Suprapubic skin (tissue), 4 donors: Measurements from ENCODE around the gene CEMIP2. TPM values are rescaled to one million over a fixed set of nuclear protein-coding genes. Genes with fewer than 3 reads are reported as not detected.

Experiments used
- DNase-seq, 2 donors: peaks; one replicate each; pipeline ENCODE4 v3.0.0-alpha.2; 2019; ENCODE audit warnings: low spot score in 2 of 2
- H3K27ac ChIP-seq: fragments of 200-600 bp; sonication (generic); one replicate; pipeline ENCODE4 v1.5.1; 2019
- H3K27me3 ChIP-seq: fragments of 200-600 bp; sonication (generic); one replicate; pipeline ENCODE4 v1.5.1; 2019
- H3K36me3 ChIP-seq: fragments of 200-600 bp; sonication (generic); one replicate; pipeline ENCODE4 v1.5.1; 2019
- H3K4me1 ChIP-seq: fragments of 200-600 bp; sonication (generic); one replicate; pipeline ENCODE4 v1.5.1; 2019
- H3K4me3 ChIP-seq: fragments of 200-600 bp; sonication (generic); one replicate; pipeline ENCODE4 v1.5.1; 2019; ENCODE audit warnings: mild to moderate bottlenecking
- H3K9me3 ChIP-seq: fragments of 200-600 bp; sonication (generic); one replicate; pipeline ENCODE4 v1.5.1; 2019
- CTCF ChIP-seq, 2 donors: fragments of 200-600 bp in 1 of 2; fragments of 450-650 bp in 1 of 2; sonication (generic) in 1 of 2; IDR thresholded peaks; one replicate each; pipeline ENCODE4 v1.5.1; 2016 to 2019; ENCODE audit warnings: antibody characterized with exemption in 2 of 2, mild to moderate bottlenecking in 1 of 2, moderate library complexity in 1 of 2
- EP300 ChIP-seq: sonication (generic); formaldehyde crosslinking; IDR thresholded peaks from one replicate; pipeline ENCODE4 v1.6.1; 2017; ENCODE audit warnings: antibody characterized with exemption
- POLR2A ChIP-seq, 2 donors: fragments of 450-650 bp; IDR thresholded peaks; one replicate each; pipeline ENCODE4 v1.6.1; 2017; ENCODE audit warnings: antibody characterized with exemption in 2 of 2, mild to moderate bottlenecking in 2 of 2, moderate library complexity in 2 of 2
- POLR2AphosphoS5 ChIP-seq, 3 donors: sonication (generic); formaldehyde crosslinking; IDR thresholded peaks; one replicate each; pipeline ENCODE4 v1.6.1; 2017; ENCODE audit warnings: antibody characterized with exemption in 3 of 3
- WGBS: methylation state at CpG from one replicate; pipeline ENCODE4 v1.1.5; 2018; 5-methylcytosine and 5-hydroxymethylcytosine counted together
- total RNA-seq, 4 donors: library from RNA; depleted of rRNA; stranded (reverse); fragments of >200 nt; gene quantifications; one replicate each; pipeline ENCODE4 v1.1.0, GENCODE V29; 2016

The CEMIP2 gene
- total RNA-seq, 4 donors from 2014 or later: 48.9 to 76.2 (median 66.1) TPM

DNA sequence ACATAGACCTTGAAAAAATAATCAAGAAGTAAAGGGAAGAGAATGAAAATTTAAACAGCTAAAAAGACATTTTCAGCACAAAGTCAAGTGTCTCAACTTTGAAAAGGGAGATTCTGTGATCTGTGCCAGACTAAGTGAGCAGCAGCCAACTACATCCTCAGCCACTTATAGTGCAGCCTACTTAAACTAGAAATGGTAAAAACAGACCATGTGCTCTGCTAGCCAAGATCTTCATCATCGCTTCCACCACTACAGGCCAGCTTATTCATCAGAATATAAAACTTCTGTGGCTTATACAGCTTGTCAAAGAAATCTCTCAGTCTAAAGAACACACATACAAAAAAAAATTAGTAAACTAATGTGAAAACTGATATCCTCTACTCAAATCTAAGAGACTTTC is 63.5 kb downstream of the CEMIP2 start:
- WGBS: 45% methylated on average over 1 of the region's 1 CpG
- DNase-seq: no peak
- no peak overlapping the region for H3K4me3 ChIP-seq
- H3K27ac ChIP-seq: no peak overlapping the region
- peaks cover 46% of the 10 kb centered on the region for H3K36me3 ChIP-seq
- no peaks in the 10 kb centered on the region for H3K9me3 ChIP-seq
- TF ChIP-seq POLR2A (IDR thresholded peaks at IDR 0.05): no peak
- TF ChIP-seq EP300: no peak
- no peak for TF ChIP-seq POLR2AphosphoS5 (IDR thresholded peaks at IDR 0.05)
- TF ChIP-seq CTCF (IDR thresholded peaks at IDR 0.05): no peak
- H3K4me1 ChIP-seq: peaks cover 14% of the 10 kb centered on the region
- no peaks in the 10 kb centered on the region for H3K27me3 ChIP-seq

GRCh38 chr9:71703172-71703872 is 65.0 kb downstream of the CEMIP2 start:
- DNase-seq: no peak
- Histone ChIP-seq H3K36me3 (peaks cover 47% of the 10 kb centered on the region), H3K27ac (no peak overlapping the region), H3K27me3 (no peaks in the 10 kb centered on the region), H3K9me3 (no peaks in the 10 kb centered on the region), H3K4me1 (peaks cover 13% of the 10 kb centered on the region), H3K4me3 (no peak overlapping the region)
- TF ChIP-seq EP300 (no peak), POLR2AphosphoS5 (IDR thresholded peaks at IDR 0.05) (no peak), POLR2A (IDR thresholded peaks at IDR 0.05) (no peak), CTCF (IDR thresholded peaks at IDR 0.05) (no peak)
- WGBS: 62% methylated on average over 6 of the region's 6 CpGs

DNA sequence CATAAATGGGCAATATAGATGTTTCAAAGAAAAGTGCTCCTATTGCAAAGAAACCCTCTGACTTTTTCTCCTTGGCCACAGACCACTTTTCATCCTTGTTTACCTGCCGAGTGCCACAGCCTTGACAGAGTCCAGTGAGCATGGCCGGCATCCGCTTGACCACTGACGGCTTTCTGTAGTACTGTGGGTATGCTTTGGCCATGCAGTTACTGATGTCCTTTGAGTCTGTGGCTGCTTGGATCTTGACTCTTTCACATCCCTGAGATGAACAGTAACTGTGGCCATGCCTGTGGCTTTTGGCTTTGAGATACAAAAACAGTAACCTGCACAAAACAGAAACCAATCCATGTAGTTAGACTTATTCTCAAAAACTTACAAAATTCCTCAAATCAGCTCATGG is 70.4 kb downstream of the CEMIP2 start:
- H3K36me3 ChIP-seq: peaks cover 60% of the 10 kb centered on the region

DNA sequence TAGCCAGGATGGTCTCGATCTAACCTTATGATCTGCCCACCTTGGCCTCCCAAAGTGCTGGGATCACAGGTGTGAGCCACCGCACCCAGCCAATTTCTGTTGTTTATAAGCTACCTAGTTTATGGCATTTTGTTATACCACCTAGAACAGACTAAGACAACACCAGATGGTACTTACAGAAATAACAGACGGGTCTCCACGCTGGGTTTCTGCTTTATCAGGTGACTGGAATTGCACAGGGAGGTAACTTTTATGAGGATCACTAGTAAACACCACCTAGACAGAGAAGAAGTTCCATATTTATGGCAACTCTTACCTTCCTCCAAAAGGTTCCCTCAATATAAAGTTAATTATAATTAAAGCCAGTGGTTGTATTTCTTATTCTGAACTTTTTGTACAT is 74.0 kb downstream of the CEMIP2 start:
- H3K27ac ChIP-seq: no peak overlapping the region
- no peaks in the 10 kb centered on the region for H3K9me3 ChIP-seq
- DNase-seq: no peak
- 97% methylated on average over 4 of the region's 4 CpGs for WGBS
- no peaks in the 10 kb centered on the region for H3K27me3 ChIP-seq
- H3K36me3 ChIP-seq: peaks cover 47% of the 10 kb centered on the region
- H3K4me1 ChIP-seq: peaks cover 8% of the 10 kb centered on the region
- TF ChIP-seq POLR2AphosphoS5 (IDR thresholded peaks at IDR 0.05) (no peak), POLR2A (IDR thresholded peaks at IDR 0.05) (no peak), CTCF (IDR thresholded peaks at IDR 0.05) (no peak), EP300 (no peak)
- H3K4me3 ChIP-seq: no peak overlapping the region

More for the DNA sequence above, 70.4 kb downstream of the CEMIP2 start:
- Histone ChIP-seq H3K9me3 (no peaks in the 10 kb centered on the region), H3K27me3 (no peaks in the 10 kb centered on the region), H3K27ac (no peak overlapping the region), H3K4me1 (no peaks in the 10 kb centered on the region), H3K4me3 (no peak overlapping the region)
- no peak for TF ChIP-seq POLR2AphosphoS5 (IDR thresholded peaks at IDR 0.05)
- no peak for TF ChIP-seq CTCF (IDR thresholded peaks at IDR 0.05)
- TF ChIP-seq EP300: no peak
- TF ChIP-seq POLR2A (IDR thresholded peaks at IDR 0.05): no peak
- no peak for DNase-seq
- WGBS: 94% methylated on average over 4 of the region's 4 CpGs

GRCh38 chr9:71693607-71694006 is 74.7 kb downstream of the CEMIP2 start:
- no peak for DNase-seq
- no peaks in the 10 kb centered on the region for H3K9me3 ChIP-seq
- H3K27me3 ChIP-seq: no peaks in the 10 kb centered on the region
- 90% methylated on average over 3 of the region's 3 CpGs for WGBS
- H3K27ac ChIP-seq: no peak overlapping the region
- H3K4me1 ChIP-seq: peaks cover 8% of the 10 kb centered on the region
- TF ChIP-seq EP300 (no peak), CTCF (IDR thresholded peaks at IDR 0.05) (no peak), POLR2A (IDR thresholded peaks at IDR 0.05) (no peak), POLR2AphosphoS5 (IDR thresholded peaks at IDR 0.05) (no peak)
- H3K4me3 ChIP-seq: no peak overlapping the region
- H3K36me3 ChIP-seq: peaks cover 43% of the 10 kb centered on the region
